NCI-H146 (cell line): ENCODE results near the gene IGFBPL1.
"Not testable (repeated sequence)": the region's sequence is repeated elsewhere in the genome, so short reads cannot be mapped to it uniquely, and the experiment has no call there.

Source experiments
- DNase-seq: peaks from one replicate; lab custom pipeline; 2025; lab: John Stamatoyannopoulos, UW

The IGFBPL1 gene, protein sequence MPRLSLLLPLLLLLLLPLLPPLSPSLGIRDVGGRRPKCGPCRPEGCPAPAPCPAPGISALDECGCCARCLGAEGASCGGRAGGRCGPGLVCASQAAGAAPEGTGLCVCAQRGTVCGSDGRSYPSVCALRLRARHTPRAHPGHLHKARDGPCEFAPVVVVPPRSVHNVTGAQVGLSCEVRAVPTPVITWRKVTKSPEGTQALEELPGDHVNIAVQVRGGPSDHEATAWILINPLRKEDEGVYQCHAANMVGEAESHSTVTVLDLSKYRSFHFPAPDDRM

DNA sequence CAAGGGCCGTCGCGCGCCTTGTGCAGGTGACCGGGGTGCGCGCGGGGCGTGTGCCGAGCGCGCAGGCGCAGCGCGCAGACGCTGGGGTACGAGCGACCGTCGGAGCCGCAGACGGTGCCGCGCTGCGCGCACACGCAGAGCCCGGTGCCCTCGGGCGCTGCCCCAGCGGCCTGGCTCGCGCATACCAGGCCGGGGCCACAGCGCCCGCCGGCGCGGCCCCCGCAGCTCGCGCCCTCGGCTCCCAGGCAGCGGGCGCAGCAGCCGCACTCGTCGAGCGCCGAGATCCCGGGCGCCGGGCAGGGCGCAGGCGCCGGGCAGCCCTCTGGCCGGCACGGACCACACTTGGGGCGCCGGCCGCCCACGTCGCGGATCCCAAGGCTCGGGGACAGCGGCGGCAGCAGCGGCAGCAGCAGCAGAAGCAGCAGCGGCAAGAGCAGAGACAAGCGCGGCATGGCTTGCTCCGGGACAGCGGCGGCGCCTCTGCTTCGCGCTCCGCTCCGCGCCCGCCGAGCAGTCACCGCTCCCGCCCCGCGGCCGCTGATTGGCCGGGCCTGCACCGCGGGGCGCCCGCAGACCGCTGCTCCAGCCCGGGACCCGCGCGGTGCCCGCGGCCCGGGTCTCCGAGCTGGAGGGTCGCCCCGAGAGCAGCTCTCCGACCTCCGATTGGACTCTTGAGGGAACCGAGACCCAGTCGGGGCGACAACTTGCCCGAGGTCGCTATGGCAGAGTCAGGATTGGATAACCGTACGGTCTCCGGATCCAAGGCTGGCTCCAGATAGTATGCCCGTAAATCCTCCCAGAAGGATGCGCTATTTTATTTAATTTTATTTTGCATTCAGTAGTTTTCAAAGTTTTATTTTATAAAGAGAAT, at the start of gene IGFBPL1:
Gene IGFBPL1 (minus strand): TSS at position 482 of the 871 bp plus-strand sequence. CDS start 30 bp downstream, at position 452.
- DNase-seq = peak; percentile 79

DNA sequence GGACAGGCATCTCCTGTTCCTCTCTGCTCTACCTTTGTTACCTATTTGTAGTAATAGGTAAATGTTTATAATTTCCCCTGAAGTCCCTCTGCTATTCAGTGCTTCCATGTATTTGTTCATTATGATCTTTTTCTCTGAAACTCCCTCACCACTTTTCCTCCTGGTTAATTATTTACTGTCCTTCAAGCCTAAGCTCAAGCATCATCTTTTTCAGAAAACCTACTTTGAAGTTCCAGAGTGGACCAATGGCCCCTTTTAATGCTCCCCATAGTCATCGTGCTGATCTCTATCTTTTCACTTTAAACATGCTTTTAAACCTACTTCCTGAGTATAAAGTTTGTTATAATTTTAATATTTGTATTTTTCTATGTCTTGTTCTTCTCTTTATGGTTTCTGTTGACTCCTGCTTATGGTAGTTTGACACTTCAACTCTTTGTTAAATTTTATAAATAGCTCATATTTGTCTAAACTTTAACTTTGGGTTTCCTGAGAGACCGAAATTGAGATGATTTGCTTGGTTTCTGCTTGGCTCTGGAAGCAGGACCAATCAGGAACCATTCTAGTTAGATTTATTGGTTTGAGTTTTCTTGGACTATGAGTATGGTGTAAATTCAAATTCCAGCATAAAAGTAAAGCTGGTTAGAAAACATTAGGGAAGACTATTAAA, 48.5 kb upstream of the IGFBPL1 start:
- DNase-seq = not testable (repeated sequence)

DNA sequence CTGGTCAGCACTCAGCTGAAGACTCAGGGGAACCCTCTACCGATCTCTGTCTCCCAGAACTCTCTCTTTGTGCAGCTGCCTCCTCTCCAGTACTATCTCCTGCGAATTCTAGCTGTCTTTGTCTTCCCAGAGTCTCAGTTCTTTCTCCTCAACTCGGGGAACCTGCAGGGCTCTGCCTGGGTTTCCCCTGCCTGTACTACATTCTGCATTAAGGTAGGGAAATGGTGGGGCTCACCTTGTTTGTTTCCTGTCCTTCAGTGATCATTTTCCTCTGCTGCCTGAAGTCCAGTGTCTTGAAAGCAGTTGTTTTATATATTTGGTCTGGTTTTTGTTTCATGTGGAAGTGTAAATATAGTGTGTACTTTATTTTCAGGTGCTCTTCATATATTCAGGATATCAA, 43.1 kb upstream of the IGFBPL1 start:
- no peak for DNase-seq

DNA sequence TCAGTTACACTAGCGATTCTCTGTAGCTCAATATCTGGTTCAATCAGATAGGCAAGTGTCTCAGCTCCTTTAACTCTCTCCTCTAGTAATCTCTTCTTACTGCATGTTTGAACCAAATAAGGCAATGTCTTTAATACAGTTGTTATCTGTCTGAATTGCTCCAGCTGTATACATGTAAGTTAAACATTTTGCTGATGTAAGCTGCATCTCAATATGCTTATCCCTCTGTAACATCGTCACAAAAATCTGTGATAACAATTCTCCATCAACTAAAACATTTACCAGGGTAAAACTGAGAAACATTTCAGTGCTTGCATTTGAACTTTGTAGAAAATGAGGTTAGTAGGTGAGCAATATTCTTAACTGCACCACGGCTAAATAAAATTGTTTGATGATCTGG, 29.6 kb upstream of the IGFBPL1 start:
- no peak for DNase-seq

DNA sequence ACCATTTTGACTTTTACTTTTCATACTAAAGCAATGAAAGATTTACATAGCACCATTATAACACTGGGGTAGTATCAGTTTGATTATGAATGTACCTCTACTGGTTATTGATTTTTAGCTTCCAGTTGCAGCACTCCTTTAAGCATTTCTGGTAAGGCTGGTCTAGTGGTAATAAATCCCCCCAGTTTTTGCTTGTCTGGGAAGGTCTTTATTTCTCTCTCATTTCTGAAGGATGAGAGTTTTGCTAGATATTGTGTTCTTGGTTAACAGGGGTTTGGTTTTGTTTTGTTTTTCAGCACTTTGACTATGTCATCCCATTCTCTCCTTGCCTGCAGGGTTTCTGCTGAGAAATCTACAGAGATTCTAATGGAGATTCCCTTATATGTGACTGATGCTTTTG, 26.9 kb upstream of the IGFBPL1 start:
- DNase-seq = no peak

DNA sequence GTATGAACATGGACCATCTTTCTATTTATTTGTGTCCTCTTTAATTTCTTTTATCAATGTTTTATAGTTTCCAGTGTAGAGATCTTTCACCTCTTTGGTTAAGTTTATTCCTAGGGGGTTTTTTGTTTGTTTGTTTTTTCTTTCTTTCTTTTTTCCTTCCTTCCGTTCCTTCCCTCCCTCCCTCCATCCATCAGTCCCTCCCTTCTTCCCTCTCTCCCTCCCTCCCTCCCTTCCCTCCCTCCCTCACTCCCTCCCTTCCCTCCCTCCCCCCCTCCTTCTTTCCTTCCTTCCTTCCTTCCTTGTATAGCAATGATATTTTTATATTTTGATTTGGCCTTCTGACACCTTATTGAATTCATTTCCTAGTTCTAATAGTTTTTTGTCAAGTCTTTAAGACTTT, 23.4 kb upstream of the IGFBPL1 start:
- DNase-seq = no peak

DNA sequence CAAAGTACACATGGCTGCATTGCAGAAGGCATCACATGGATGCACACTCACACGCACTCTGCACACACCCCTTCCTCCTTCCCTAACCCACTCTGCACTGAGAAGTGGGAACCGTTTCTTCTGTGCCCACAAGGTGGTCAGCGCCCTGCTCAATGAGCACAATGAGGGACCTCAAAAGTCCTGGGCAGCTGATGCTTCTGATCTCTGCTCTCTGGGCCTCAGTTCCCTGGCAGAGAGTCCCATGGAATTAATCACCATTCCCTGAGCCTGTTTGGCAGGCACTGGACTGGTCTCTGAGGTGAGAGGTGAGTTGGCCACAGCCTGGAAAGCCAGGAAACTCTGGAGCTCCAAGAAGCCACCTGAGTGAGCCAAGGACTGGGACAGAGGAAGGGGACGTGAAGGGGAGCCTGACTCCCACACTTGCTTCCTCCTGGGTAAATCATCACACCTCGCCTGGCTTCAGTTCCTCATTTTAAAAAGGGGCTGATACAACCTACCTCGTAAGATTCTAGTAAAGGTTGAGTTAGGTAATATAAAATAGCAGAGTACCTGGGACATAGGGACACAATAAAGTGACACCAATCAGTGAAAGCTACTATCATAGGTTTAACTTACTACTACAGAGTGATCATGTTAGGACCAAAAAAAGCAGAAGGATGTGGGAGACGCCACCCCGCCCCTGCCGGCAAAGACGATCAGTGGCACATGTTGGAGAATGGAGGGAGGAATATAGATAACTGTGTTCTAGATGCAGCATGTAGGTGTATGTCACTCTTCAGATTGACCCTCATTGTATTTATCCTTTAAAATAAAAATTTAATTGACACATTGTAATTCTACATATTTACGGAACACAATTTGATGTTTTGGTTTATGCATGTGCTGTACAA, 21.1 kb upstream of the IGFBPL1 start:
- no peak for DNase-seq

DNA sequence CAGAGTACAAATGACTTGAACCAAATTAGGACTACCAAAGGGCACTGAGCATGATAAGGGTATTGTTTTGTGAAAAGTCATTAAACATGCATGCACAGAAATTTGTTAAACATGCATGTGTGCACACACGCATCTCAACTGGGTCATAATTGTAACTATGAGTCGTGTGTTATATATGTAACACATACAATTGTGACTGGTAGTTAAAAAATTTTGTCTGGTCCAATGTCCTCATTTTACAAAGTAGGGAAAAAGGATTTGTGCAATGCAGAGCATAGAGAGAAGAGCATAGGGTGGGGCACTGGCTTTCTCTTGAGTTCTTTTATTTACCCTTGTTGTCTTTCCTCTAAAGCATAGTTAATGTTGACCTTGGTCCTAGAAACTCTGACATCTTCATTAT, 19.3 kb upstream of the IGFBPL1 start:
- no peak for DNase-seq

DNA sequence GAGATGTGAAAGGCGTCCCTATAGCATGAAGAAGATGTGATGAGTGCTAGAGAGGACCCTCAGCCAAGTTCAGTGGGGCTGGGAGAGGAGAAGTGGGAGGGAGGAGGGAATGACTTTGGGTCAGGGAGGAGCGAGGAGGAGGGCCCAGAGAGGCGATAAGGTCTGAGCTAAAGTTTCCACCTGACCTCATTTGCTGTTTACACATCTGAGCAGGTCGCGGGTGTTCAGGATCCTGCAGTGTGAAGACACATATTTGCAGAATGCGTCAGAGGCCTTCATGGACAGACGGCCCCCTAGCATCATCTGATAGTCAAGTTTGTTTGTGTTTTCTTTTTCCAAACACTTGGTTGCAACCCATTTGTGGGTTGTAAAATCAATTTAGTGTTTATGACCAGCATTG, 18.9 kb upstream of the IGFBPL1 start:
- peak; percentile 16 for DNase-seq

DNA sequence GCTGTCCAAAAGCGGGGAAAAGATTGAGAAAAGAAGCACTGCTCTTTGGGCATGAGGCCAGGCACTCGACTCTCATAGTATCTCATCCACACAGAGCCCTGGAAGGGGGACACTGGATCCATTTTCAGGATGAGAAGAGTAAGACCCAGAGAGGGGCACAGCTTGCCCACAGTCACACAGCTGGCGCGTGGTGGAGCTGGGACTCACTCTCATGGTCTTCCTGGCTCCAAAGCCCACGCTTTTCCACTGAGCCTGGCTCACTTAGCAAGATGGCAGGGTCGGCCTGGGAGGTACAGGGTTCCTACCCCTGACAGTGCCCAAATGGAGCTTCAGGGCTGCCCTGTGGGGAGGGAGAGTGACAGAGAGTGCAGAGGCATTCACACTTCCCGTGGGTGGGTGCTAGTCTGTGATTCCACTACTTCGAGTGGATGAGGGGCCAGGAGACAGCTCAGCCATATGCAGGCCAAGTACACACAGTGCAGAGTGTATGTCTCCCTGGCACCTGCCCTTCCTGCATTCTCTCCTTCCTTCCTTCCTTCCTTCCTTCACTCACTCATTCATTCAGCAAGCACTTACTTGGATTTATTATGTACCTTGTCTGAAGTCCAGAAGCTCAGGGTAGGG, 18.3 kb upstream of the IGFBPL1 start:
- no peak for DNase-seq

DNA sequence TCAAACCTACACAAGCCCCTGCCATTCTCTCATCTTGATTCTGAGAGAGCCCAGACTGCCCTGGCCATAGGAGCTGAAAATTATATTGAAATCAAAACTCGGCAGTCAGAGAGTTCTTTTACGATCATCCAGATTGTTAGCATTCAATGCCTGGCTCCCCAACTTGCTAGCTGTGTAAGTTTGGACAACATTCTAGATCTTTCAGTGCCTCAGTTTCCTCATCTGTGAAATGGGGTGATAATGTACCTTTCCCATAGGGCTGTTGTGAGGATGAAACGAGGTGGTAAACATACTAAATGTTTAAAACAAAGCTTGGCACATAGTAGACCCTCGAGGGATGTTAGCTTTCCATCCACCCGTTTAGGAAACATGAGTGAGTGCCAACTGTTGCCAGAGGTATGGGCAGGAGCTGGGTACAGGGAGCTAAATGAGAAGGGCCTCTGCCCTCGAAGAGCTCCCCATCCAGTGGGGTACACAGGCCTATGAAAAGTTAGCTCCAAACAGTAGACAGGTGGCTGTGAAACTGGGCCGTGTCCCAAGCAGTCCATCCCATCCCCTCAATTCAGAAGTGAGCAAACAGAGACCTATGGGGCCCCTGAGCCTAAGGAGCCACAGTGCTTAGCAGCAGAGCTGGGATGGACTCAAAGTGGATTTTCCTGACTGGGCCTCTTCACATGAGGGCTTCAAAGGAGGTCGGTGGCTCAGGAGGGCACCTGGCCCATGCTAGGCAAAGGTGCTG, 17.3 kb upstream of the IGFBPL1 start:
- DNase-seq = no peak

DNA sequence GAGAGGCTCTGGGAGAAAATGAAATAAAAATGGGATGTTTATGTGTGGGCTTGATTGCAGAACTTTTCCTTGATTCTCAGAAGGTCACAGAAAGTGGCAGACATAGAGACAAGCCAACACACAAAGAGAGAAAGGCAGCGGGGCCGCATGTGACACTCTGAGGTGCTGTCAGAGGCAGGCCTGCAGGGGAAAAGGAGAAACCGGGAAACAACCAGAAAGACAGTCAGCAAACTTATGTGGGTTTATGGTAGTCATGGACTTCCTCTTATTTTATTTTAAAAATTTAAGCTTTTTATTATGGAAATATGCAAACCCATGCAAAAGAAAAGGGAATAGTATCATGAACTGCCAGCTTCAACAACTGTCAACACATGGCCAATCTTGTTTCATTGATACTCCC, 16.3 kb upstream of the IGFBPL1 start:
- DNase-seq = no peak

DNA sequence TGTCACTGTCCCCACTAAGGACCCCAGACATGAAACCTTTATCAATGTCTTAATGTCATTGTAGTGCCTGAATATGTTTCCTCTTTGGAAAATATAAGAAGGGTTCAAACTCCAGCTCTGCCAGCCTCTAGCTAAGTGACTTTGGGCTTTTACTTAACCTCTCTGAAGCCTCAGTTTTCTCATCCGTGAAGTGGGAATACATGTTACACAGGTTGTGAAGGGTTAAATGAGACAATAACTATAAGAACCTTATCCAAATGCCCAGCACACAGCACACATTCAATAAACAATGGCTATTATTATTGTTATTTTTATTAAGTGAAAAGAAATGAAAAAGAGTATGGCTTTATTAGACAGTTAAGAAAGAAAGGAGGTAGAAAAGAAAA, 15.7 kb upstream of the IGFBPL1 start:
- no peak for DNase-seq

DNA sequence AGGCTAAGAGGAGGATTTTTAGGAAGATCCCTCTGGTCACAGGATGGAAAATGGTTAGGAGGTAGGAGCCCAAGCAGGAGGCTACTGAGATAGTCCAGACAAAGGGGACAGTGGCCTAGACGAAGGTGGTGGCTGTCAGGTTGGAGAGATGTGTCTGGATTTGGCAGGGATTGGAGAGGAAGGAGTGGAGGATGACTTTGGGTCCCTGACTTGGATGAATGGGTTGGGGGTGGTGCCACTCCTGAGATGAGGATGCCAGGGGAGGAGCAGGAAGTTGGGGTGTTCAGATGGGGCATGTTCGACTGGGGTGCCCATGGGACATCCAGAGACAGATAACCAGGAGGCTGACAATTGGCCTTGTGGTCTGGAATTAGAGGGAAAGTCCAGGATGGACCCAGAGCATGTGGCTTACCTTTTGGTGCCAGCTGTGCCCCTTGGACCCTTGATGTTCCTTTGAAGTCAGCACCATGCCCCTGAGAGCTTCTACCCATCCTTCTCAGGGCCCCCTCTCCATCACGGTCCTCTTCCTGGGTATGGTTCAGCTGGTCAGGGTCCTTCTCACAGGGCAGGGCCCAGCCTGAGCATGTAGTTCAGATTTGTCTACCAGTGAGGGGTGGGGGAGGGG, 15.1 kb upstream of the IGFBPL1 start:
- no peak for DNase-seq

DNA sequence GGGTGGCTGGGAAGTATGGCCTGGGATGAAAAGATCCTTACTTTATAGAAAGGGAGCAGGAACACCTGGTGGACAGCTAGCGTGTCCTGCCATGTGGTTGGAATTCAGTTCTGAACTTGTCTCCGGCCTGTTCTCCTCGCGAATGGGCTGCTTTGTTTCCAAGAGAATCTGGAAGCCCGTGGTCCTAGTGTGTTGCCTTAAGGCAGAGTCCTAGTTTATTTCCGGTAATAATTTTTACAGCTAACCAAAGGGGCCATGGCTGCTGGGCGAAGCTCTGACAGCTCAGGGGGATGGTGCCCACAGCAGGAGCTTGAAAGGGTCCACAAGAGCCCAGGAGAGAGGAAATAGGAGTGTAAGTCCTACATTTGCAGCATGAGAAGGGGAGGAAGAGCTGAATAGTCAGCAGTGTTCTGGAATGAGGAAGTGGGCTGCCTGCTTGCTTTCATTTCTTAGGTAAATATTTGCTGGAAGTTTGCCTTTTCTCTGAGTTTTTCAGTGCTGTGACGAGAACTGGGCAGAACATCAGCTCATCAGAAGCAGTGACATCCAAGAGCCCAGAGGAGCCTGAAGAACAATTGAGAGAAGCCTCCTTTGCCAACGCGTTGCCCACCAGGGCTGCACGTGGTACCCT, 13.1 kb upstream of the IGFBPL1 start:
- no peak for DNase-seq

DNA sequence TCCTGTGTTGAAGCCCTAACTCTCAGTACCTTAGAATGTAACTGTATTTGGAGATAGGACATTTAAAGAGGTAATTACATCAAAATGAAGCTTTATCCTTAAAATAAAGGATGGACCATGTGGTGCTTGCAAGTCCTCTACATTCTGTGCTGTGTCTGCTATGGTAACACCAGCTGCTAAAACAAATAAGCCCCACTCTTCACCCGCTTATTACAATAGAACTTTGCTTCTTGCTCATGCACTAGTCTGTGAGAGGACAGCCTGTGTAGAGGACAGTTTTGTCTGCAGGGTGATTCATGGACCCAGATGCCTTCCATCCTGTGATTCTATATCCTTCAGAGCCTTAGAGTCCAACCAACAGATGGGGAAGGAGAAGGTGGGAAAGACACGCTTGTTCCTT, 12.5 kb upstream of the IGFBPL1 start:
- DNase-seq = no peak

DNA sequence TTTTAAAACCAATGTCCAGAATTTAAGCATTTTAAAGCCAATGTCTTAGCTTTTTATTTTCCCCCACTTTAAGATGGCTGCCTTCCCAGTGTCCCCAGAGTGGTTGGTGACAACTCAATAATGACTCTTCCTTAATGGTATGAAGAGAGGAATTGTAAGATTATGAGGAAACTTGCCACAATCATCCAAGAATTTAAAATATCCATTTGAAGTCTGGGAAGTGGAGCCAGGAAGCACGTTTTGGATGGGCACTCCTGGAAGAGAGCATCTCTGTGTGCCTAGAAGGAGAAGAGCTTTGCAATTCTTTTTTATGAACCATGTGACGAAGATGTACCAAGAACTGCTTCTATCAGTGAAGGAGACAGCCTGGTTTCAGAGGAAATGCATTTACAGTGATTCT, 11.3 kb upstream of the IGFBPL1 start:
- DNase-seq = no peak

DNA sequence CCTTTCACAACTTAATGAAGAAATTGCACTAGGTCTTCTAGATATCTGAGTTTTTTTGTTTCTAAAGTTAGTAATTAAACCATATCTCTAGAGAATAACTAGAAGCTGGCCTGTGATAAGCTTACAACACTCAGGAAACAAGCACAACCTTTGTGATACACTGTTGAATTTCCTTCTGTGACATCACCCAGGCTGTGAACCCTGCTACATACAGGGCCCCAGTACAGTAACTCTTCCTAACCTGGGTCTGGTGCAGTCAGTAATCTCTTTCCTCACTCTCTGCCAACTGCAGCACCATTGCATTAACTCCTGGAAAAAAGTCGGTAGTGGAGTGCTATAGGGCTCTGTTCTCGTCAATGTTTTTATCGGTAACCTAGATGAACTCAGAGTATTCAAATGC, 10.6 kb upstream of the IGFBPL1 start:
- no peak for DNase-seq

DNA sequence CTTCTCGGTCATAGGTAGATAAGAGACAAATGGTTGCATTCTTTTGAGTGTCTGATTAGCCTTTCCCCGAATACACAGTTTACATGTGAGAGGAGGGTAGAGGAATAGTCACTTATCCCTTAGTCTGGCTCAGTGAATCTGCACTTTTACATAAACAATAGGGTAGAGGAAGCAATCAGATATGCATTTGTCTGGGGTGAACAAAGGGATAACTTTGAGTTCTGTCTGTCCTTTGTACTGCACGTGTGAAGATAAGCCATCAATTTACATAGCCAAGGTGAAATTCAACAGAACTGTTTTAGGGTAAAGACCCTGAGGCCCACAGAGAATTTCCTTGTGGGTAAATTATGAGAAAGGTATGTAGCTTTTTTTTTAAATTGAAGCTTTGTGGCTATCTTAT, 10.1 kb upstream of the IGFBPL1 start:
- no peak for DNase-seq
